ENCODE measurements around the gene WDR45B. TPM values are rescaled to one million over a fixed set of nuclear protein-coding genes. Genes with fewer than 3 reads are reported as not detected.

WDR45B gene
- total and polyA plus RNA-seq, 9 donors, result 43.0 to 99.3 (median 79.3) TPM

DNA sequence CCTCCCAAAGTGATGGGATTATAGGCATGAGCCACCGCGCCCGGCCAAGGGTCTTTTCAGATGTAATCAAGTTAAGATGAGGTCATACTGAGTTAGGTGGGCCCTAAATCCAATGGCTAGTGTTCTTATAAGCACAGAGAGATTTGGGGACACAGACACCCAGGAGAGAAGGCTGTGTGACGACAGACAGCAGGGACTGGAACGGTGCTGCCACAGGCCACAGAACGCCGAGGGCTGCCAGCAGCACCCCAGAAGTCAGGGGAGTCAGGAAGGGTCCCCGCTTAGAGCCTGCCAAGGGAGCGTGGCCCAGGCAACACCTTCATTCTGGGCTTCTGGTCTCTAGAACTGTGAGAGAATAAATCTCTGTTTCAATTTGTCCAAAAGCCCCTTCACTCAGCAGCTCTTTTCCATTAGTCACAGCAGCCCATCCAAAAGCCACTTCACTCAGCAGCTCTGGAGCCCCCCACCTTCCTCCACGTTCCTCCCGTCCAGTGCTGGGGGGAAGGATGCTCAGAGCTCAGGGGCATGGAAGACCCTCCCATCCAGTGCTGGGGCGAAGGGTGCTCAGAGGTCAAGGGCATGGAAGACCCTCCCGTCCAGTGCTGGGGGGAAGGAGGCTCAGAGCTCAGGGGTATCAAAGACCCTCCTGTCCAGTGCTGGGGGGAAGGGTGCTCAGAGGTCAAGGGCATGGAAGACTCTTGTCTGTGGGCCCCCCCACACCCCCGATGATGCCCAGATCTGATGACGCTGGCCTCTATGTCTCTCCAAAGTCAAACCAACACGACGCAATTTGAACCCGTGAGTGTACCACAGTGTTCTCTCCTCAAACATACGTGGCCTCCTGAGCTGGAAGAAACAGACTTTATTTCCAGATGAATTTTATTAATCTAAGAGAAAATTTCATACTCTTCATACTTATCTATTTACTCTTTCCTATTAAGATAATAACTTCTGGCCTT, 38.4 kb upstream of the WDR45B start:
- Histone ChIP-seq H3K27me3 (no peaks in the 10 kb centered on the region), H3K4me3 (no peak overlapping the region), H3K27ac (no peak overlapping the region), H3K9me3 (no peaks in the 10 kb centered on the region), H3K36me3 (no peaks in the 10 kb centered on the region), H3K4me1 (ENCODE audit: insufficient read depth) (peaks cover 1% of the 10 kb centered on the region)
- 86 to 91% (median 89%) methylated on average over 19 of the region's 19 CpGs for WGBS, 3 donors
- intact Hi-C loops (cut with DNase I), result no loop called here
- DNase-seq, result no peak
- TF ChIP-seq POLR2A (IDR thresholded peaks at IDR 0.05) (no peak), EP300 (IDR thresholded peaks at IDR 0.05) (no peak)
- TF ChIP-seq, protein P1, sequence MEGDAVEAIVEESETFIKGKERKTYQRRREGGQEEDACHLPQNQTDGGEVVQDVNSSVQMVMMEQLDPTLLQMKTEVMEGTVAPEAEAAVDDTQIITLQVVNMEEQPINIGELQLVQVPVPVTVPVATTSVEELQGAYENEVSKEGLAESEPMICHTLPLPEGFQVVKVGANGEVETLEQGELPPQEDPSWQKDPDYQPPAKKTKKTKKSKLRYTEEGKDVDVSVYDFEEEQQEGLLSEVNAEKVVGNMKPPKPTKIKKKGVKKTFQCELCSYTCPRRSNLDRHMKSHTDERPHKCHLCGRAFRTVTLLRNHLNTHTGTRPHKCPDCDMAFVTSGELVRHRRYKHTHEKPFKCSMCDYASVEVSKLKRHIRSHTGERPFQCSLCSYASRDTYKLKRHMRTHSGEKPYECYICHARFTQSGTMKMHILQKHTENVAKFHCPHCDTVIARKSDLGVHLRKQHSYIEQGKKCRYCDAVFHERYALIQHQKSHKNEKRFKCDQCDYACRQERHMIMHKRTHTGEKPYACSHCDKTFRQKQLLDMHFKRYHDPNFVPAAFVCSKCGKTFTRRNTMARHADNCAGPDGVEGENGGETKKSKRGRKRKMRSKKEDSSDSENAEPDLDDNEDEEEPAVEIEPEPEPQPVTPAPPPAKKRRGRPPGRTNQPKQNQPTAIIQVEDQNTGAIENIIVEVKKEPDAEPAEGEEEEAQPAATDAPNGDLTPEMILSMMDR (IDR thresholded peaks at IDR 0.05), result no peak

DNA sequence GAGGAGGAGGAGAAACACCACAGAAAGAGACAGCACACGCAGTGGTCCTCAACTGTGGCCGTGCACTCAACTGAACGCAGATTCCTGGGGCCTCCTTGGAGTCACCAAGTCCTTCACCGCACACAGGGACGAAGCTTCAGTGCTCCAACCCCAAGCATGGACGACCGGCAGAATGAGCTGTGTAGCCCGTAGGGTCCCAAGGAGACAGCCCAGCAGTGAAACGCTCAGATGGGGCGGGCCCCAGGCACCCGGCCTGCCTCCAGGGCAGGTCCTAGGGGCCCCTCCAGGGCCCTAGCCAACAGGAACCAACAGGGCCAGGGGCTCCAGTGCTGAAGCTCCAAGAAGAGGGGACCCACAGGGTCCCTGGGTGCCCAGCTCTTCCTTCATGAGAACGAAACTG, 37.0 kb upstream of the WDR45B start:
- Histone ChIP-seq H3K36me3 (no peaks in the 10 kb centered on the region), H3K4me1 (ENCODE audit: insufficient read depth) (peaks cover 1% of the 10 kb centered on the region), H3K9me3 (no peaks in the 10 kb centered on the region), H3K4me3 (no peak overlapping the region), H3K27ac (no peak overlapping the region), H3K27me3 (no peaks in the 10 kb centered on the region)
- no peak for DNase-seq
- no peak for TF ChIP-seq POLR2A (IDR thresholded peaks at IDR 0.05)
- TF ChIP-seq EP300 (IDR thresholded peaks at IDR 0.05), result no peak
- TF ChIP-seq, protein P1 (IDR thresholded peaks at IDR 0.05), result no peak
- intact Hi-C loops (cut with DNase I), result no loop called here
- WGBS, 3 donors, result 94 to 96% (median 96%) methylated on average over 12 of the region's 12 CpGs

DNA sequence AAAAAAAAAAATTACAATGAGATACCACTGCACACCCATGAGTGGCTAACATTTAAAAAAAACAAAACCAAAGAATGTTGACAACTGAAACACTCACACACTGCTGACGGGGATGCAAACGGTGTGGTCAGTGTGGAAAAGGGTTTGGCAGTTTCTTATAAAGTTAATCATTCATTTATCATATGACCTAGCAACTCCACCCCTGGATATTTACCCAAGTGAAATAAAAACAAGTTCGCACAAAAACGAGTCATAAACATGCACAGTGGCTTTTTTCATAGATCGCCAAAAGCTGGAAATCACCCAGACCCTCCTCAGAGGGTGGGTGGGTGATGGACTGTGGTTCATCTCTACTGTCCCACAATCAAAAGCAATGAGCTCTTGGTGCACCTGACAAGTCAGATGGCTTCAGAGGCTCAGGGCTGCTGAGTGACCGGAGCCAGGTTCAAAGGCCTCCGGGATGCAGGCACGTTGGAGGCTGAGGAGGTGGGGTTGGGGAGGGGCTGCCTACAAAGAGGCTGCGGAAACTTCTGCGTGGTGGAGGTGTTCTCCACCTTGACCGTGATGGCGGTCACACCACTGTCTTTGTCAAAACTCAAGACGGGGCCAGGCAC, 36.1 kb upstream of the WDR45B start:
- no peak overlapping the region for H3K4me3 ChIP-seq
- peaks cover 1% of the 10 kb centered on the region for H3K4me1 ChIP-seq (ENCODE audit: insufficient read depth)
- no peaks in the 10 kb centered on the region for H3K36me3 ChIP-seq
- no peak for DNase-seq
- no peak overlapping the region for H3K27ac ChIP-seq
- TF ChIP-seq, protein P1 (IDR thresholded peaks at IDR 0.05), result no peak
- TF ChIP-seq POLR2A (IDR thresholded peaks at IDR 0.05) (no peak), EP300 (IDR thresholded peaks at IDR 0.05) (no peak)
- no peaks in the 10 kb centered on the region for H3K9me3 ChIP-seq
- WGBS, 3 donors, result 78 to 81% (median 80%) methylated on average over 13 of the region's 13 CpGs
- no peaks in the 10 kb centered on the region for H3K27me3 ChIP-seq
- intact Hi-C loops (cut with DNase I), result no loop called here

DNA sequence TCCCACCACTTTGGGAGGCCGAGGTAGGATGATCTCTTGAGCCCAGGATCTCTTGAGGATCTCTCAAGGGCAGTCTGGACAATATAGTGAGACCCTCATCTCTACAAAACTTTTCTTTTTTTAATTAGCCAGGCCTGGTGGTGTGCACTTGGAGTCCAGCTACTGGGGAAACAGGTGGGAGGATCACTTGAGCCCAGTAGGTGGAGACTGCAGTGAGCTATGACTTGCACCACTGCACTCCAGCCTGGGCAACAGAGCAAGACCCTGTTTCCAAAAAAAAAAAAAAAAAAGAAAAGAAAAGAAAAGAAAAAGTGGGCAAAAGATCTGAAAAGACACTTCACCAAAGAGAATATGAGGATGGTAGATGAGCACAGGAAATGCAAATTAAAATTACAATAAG, 35.3 kb upstream of the WDR45B start:
- intact Hi-C loops (cut with DNase I), result no loop called here
- Histone ChIP-seq H3K9me3 (no peaks in the 10 kb centered on the region), H3K4me3 (no peak overlapping the region), H3K36me3 (no peaks in the 10 kb centered on the region), H3K4me1 (ENCODE audit: insufficient read depth) (peaks cover 1% of the 10 kb centered on the region), H3K27me3 (no peaks in the 10 kb centered on the region), H3K27ac (no peak overlapping the region)
- no peak for TF ChIP-seq EP300 (IDR thresholded peaks at IDR 0.05)
- TF ChIP-seq POLR2A (IDR thresholded peaks at IDR 0.05), result no peak
- TF ChIP-seq, protein P1 (IDR thresholded peaks at IDR 0.05), result no peak
- DNase-seq, result no peak
- 88 to 93% (median 89%) methylated on average over 1 of the region's 1 CpG for WGBS, 3 donors

Measured in ovary (tissue), 9 donors.